Neuron (in vitro differentiated cells): ENCODE measurements around the gene ENTPD1.

ENCODE experiments used
- H2AFZ ChIP-seq: one replicate; pipeline ENCODE4 v1.6.1; 2013; ENCODE audit warnings: low read depth, mild to moderate bottlenecking, inconsistent platforms, low read length, moderate library complexity
- H3K27me3 ChIP-seq: one replicate; pipeline ENCODE4 v1.6.1; 2013; ENCODE audit warnings: low read length; ENCODE audit not compliant: insufficient read depth
- H3K36me3 ChIP-seq: one replicate; pipeline ENCODE4 v1.6.1; 2013; ENCODE audit warnings: low read length; ENCODE audit not compliant: insufficient read depth
- H3K4me1 ChIP-seq: one replicate; pipeline ENCODE4 v1.6.1; 2013; ENCODE audit warnings: low read length; ENCODE audit not compliant: insufficient read depth
- H3K4me3 ChIP-seq: 2 replicates; pipeline ENCODE4 v1.5.1; 2013; ENCODE audit warnings: mild to moderate bottlenecking, low read length, moderate library complexity
- H3K9me3 ChIP-seq: one replicate; pipeline ENCODE4 v1.6.1; 2013; ENCODE audit warnings: low read length

The ENTPD1 gene

DNA sequence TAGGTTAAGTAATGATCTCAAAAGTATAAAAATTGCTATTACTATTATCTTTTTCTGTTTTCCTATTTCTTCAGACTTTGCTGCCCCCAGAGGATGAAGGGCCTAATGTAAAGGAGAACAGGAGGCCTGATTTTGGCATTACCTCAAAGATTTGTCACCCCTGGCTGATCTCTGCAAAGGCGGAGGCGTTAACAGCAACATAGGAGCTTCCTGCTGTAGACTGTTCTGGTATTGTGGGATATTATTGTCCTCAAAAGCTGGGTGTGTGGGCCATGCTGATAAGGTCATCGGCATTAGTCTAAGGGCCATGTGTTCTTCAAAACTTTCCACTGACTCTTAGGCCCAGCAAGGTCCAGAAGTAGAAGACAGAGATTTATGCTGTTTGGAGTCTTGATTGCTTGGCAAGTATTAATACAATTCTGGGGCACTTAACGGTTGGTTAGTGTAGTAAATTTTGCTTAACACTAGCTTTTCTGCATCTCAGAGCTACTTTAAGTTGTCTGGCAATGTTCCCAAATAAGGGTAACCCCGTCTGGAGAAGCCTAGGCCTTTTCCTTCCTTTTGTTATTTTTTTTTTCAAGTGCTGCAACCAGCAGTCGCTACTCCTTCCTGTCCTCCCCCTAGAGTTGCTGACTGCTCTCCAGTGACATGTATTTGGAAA lies 14.0 kb upstream of the ENTPD1 start:
- no peak overlapping the region for H3K4me3 ChIP-seq
- H2AFZ ChIP-seq, result no peak overlapping the region
- no peaks in the 10 kb centered on the region for H3K36me3 ChIP-seq
- peaks cover 2% of the 10 kb centered on the region for H3K27me3 ChIP-seq
- no peaks in the 10 kb centered on the region for H3K4me1 ChIP-seq
- H3K9me3 ChIP-seq, result no peaks in the 10 kb centered on the region

- H3K27me3 ChIP-seq, result peaks cover 2% of the 10 kb centered on the region
- no peak overlapping the region for H2AFZ ChIP-seq
- H3K9me3 ChIP-seq, result no peaks in the 10 kb centered on the region
- H3K36me3 ChIP-seq, result no peaks in the 10 kb centered on the region
- H3K4me1 ChIP-seq, result no peaks in the 10 kb centered on the region
- H3K4me3 ChIP-seq, result no peak overlapping the region
Measured at GRCh38 chr10:95742485-95742884, 13.5 kb upstream of the ENTPD1 start.

DNA sequence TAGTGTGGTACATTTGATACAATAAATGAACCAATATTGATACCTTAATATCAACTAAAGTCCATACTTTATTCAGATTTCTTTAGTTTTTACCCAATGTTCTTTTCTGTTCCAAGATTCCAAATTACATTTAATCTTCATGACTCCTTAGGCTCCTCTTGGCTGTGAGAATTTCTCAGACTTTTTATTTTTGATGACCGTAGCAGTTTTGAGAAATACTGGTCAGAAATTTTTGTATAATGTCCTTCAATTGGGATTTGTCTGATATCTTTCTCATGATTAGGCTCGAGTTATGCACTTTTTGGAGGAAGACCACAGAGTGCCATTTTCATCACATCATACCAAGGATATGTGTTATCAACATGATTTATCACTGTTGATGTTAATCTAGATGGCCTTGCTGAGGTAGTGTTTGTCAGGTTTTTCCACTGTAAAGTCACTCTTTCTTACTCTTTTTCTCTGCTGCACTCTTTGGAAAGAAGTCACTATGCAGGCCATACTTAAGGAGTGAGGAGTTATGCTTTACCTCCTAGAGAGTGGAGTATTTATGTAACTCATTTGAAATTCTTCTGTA lies 12.9 kb upstream of the ENTPD1 start:
- Histone ChIP-seq H3K36me3 (no peaks in the 10 kb centered on the region), H3K9me3 (no peaks in the 10 kb centered on the region), H3K27me3 (peaks cover 2% of the 10 kb centered on the region), H3K4me3 (no peak overlapping the region), H3K4me1 (no peaks in the 10 kb centered on the region), H2AFZ (no peak overlapping the region)

- no peaks in the 10 kb centered on the region for H3K36me3 ChIP-seq
- H2AFZ ChIP-seq, result no peak overlapping the region
- H3K27me3 ChIP-seq, result peaks cover 2% of the 10 kb centered on the region
- H3K9me3 ChIP-seq, result no peaks in the 10 kb centered on the region
- no peak overlapping the region for H3K4me3 ChIP-seq
- H3K4me1 ChIP-seq, result no peaks in the 10 kb centered on the region
Measured at GRCh38 chr10:95745501-95745900, 10.5 kb upstream of the ENTPD1 start.

- Histone ChIP-seq H3K9me3 (no peaks in the 10 kb centered on the region), H3K36me3 (no peaks in the 10 kb centered on the region), H3K27me3 (no peaks in the 10 kb centered on the region), H3K4me1 (no peaks in the 10 kb centered on the region), H3K4me3 (no peak overlapping the region), H2AFZ (no peak overlapping the region)
Measured at GRCh38 chr10:95748349-95748748, 7.6 kb upstream of the ENTPD1 start.

DNA sequence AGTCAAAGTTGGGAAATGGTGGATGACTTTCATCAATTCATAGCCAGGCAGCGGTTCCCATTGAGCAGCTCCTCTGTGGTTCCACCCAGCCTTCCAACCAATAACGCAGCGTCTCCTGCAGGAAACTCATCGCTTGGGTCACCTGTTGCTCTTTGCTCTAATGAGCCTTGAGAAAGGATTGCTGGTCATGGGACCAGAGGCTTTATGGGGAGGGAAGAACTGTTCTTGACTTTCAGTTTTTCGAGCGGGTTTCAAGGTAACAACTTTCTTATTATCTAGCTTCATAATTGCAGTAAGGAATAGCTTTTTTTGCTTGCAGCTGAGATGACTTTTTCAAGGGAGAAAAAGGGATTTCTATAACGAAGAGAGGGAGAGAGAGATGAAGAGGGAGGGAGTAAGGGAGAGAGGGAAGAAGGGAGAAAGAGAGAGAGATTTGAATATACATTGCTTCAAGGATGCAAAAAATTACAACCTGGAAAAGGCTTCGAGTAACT lies 405 bp upstream of the ENTPD1 start:
- H3K4me3 ChIP-seq, result peak overlapping the region; percentile 31
- peaks cover 13% of the 10 kb centered on the region for H3K4me1 ChIP-seq
- H3K27me3 ChIP-seq, result peaks cover 3% of the 10 kb centered on the region
- H3K36me3 ChIP-seq, result no peaks in the 10 kb centered on the region
- H2AFZ ChIP-seq, result peak overlapping the region; percentile 63
- H3K9me3 ChIP-seq, result no peaks in the 10 kb centered on the region

GRCh38 chr10:95756809-95757684 lies 1.1 kb downstream of the ENTPD1 start:
- peak overlapping the region; percentile 31 for H3K4me3 ChIP-seq
- H2AFZ ChIP-seq, result peak overlapping the region; percentile 63
- peaks cover 13% of the 10 kb centered on the region for H3K4me1 ChIP-seq
- H3K9me3 ChIP-seq, result no peaks in the 10 kb centered on the region
- H3K27me3 ChIP-seq, result peaks cover 3% of the 10 kb centered on the region
- H3K36me3 ChIP-seq, result no peaks in the 10 kb centered on the region

GRCh38 chr10:95758351-95759025 lies 2.5 kb downstream of the ENTPD1 start:
- Histone ChIP-seq H3K36me3 (no peaks in the 10 kb centered on the region), H3K9me3 (no peaks in the 10 kb centered on the region), H2AFZ (no peak overlapping the region), H3K4me1 (peaks cover 13% of the 10 kb centered on the region), H3K27me3 (peaks cover 3% of the 10 kb centered on the region), H3K4me3 (no peak overlapping the region)

DNA sequence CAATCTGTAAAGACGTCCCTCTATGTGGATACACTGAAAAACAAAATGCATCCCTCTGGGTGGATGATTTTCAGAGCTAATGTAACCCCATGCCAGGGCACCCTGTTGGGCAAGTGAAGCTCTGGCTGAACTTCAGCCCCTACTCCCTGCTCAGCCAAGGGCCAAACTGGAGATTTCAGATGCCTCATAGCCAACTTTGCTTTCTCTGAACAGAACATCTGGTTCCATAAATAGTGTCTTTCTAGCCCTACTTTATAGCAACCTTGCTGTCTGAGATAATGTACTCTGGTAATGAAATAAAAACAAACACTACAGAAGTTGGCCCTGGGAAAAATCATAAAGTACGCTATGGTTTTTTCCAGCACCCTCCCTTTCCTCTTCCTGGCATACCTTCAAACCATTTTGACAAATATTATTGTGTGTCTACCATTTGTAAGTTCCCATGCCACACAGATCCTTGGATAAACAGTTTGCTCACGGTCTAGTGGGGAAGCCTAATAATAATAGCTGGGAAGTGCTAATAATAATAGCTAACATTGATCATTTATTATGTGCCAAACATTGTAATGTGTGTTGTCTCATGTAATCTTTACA lies 3.4 kb downstream of the ENTPD1 start:
- no peaks in the 10 kb centered on the region for H3K36me3 ChIP-seq
- no peaks in the 10 kb centered on the region for H3K9me3 ChIP-seq
- H3K27me3 ChIP-seq, result peaks cover 3% of the 10 kb centered on the region
- no peak overlapping the region for H2AFZ ChIP-seq
- peaks cover 13% of the 10 kb centered on the region for H3K4me1 ChIP-seq
- no peak overlapping the region for H3K4me3 ChIP-seq

DNA sequence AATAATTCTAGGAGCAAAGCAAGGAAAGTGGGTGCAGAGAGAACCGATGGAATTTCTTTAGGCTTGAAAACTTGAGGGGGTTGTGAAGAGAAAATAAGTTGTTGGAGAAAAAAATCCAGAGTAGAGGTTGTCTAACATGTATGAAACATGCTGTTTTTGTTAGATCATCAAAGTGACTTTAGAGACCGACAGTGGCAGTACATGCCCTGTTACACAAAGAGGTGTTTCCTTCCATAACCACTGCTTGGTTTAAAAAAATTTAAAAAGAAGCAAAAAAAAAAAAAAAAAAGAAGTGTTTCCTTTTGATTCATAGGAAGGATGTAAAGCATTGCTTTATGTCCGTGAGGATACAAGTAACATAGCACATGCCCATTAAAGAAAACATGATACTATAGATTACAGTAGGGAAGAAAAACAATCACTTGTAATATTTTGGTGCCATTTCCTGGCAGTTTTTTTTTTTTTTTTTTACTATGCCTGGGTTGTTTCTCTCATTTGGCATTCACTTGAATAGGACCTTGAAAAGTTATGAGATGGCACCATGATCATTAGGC lies 6.1 kb downstream of the ENTPD1 start:
- Histone ChIP-seq H3K4me3 (no peak overlapping the region), H3K36me3 (no peaks in the 10 kb centered on the region), H3K4me1 (no peaks in the 10 kb centered on the region), H2AFZ (no peak overlapping the region), H3K9me3 (no peaks in the 10 kb centered on the region), H3K27me3 (no peaks in the 10 kb centered on the region)

DNA sequence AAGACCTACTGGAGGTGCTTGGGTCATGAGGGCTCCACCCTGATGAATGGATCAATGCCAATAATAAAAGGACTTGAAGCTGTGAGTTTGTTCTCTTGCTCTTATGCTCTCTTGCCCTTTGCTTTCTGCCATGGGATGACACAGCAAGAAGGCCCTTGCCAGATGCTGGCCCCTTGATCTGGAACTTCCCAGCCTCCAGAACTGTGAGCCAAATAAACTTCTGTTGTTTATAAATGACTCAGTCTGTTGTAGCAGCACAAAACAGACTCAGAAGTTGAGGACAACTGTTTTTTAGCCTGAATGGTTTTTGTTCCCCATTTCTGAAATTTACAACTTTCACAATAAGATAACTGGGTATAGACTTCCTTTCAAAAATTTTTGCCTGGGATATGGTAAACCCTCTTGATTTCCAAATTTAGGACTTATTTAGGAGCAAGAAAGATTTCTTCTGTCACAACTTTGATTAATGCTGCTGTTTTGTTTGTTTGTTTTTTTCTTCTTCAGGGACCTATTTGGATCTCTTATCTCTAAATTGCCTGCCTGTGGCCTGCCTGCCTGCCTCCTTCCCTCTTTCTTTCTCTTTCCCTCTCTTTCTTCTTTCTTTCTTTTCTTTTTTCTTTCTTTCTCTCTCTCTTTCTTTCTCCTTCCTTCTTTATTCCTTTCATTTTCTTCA lies 12.1 kb downstream of the ENTPD1 start:
- H3K4me3 ChIP-seq, result no peak overlapping the region
- H3K27me3 ChIP-seq, result no peaks in the 10 kb centered on the region
- H3K36me3 ChIP-seq, result no peaks in the 10 kb centered on the region
- H2AFZ ChIP-seq, result no peak overlapping the region
- H3K4me1 ChIP-seq, result no peaks in the 10 kb centered on the region
- H3K9me3 ChIP-seq, result no peaks in the 10 kb centered on the region

DNA sequence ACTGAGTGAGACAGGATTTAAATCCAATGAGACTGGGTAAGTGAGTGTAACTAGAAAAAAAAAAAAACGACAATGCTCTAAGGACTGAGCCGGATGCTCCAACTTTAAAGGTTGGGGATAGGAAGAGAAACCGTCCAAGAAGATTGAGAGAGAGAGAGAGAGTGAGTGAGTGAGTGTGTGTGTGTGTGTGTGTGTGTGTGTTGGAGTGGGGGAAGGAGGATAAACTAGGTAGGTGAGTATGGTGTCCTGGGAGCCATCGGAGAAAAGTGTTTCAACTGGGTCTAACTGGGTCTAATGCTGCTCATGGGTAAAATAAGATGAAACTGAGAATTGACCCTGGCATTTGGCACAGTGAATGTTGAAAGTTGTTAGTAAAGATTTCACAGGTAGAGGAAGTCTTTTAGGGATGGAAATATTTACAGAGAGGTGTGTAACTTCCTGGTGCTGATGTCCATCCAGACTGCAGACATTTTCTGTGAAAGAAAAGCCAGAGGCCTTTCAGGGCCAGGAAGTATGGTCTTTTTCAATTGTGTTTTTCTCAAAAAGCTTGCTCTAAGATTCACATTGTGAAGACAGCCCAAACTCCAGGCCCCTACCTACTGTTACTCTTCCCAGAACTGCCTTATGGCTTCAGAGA lies 14.2 kb downstream of the ENTPD1 start:
- Histone ChIP-seq H3K9me3 (no peaks in the 10 kb centered on the region), H3K36me3 (no peaks in the 10 kb centered on the region), H3K4me1 (no peaks in the 10 kb centered on the region), H3K27me3 (no peaks in the 10 kb centered on the region), H3K4me3 (no peak overlapping the region), H2AFZ (no peak overlapping the region)
